ENCODE measurements around the gene AJUBA.
"Not testable (repeated sequence)": the region's sequence is repeated elsewhere in the genome, so short reads cannot be mapped to it uniquely, and the experiment has no call there.

Gene AJUBA

DNA sequence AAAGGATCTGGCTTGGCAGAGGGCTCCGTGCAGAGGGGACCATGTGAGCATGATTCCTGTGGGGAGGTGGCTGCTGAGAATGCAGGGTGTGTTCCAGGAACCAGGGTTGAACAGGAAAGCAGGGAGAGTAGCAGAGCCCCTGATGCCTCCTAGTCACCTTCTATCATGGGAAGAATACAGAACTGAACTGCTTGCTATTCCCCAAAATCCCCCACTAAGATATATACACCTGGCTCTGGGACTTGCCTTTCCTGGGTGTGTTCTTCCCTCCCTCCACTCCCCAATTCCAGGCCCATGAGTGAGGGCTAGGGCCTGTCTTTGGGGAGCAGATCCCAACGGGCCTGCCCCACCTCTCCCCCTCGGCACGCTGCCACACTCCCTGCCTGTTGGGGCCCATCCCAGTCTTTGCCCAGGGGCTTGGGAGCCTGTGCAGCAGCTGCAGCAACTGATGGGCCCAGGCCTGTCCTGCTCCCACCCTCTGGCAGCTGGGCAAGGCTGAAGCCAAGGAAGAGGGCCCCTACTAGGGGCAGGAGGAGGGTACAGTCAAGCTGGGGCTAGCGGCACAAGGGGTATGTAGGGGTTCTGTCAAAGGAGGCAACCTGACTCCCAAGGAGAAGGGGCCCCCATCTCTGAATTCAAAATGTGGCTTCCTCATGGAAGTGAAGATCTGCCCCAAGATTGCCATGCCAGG, 3.2 kb downstream of the AJUBA start:
- no peak for DNase-seq

DNA sequence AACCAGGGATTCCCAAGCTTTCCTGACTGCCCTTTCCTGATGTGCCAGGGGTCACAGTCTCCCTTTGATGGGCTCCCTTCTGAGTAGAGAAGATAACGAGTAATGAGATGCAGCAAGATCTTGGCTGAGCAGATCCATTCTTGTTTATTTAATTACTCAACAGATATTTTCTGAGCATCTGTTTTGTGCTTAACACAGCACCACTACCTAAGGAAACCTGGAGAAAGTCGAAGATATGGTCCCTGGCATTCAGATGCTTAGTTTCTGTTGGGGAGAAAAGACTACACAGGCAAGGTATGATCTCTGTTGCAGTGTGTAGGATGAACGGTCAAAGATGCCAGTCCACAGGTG, 3.9 kb downstream of the AJUBA start:
- DNase-seq, result no peak

DNA sequence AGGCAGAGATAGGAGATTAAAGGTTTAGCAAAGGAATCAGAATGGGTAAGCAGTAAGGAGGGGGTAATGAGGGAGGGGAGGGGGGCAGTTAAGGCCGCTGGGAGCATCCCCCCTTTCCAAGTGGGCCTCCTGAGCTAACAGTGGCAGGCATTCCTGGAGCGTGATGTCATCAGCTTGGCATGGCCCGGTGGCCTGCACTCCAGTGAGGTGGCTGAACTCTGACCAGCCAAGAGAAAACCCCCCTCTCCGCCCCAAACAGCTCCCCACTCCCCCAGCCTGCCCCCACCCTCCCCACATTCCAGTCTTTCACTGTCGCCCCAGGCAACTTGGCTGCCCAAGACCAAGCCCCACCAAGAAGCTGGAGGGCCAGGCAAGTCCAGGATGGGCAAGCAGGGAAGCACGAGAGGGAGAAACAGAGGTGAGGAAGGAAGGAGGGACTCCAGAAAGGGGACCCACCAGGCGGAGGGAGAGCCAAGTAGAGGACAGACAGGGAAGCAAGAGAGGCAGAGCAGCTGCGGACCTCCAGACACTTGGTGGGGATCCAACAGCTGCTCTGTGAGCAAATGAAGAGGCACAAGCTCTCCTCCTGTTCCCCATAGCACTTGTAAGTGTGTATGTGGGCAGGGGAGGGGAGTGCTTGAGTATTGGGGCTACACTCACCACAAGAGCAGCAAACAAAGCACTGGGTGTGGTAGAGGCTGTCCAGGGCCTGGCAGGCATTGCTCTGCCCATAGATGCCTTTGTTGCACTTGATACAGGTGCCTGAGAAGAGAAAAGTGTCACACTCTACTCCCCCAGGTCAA, 4.5 kb downstream of the AJUBA start:
- DNase-seq, result no peak

- DNase-seq, result peak; percentile 35
Observed at GRCh38 chr14:22977434-22977683, 5.0 kb downstream of the AJUBA start.

GRCh38 chr14:22976620-22977433, 5.5 kb downstream of the AJUBA start:
- peak; percentile 87 for DNase-seq

- DNase-seq, result peak; percentile 12
Observed at GRCh38 chr14:22974530-22975313, 7.6 kb downstream of the AJUBA start.

- DNase-seq, result peak; percentile 66
Observed at GRCh38 chr14:22973217-22974032, 8.9 kb downstream of the AJUBA start.

- DNase-seq, result no peak
Observed at GRCh38 chr14:22972313-22972930, 9.9 kb downstream of the AJUBA start.

GRCh38 chr14:22971152-22971551, 11.2 kb downstream of the AJUBA start:
- no peak for DNase-seq

DNA sequence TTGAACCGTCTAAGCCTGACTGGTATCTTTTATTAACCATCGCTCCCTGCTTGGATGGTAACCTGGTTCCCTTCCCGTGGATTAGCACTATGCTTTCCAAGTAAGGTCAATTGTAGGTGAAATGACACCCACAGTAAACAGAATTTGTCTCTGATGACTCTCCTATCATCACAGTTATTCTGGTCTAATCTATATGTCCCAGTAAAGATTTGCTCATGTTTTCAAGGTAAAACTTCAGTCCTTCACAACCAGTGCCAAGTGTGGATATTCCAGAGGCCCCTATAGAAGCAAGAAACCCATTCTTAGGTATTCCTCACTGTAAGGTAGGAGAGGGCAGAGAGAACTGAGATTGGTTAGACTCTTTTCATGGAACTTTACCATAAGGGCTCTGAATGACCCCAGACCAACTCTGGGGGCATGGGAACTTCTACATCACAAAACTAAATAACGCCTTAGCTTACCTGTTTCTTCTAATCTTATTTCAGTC, 15.5 kb downstream of the AJUBA start:
- DNase-seq, result no peak

DNA sequence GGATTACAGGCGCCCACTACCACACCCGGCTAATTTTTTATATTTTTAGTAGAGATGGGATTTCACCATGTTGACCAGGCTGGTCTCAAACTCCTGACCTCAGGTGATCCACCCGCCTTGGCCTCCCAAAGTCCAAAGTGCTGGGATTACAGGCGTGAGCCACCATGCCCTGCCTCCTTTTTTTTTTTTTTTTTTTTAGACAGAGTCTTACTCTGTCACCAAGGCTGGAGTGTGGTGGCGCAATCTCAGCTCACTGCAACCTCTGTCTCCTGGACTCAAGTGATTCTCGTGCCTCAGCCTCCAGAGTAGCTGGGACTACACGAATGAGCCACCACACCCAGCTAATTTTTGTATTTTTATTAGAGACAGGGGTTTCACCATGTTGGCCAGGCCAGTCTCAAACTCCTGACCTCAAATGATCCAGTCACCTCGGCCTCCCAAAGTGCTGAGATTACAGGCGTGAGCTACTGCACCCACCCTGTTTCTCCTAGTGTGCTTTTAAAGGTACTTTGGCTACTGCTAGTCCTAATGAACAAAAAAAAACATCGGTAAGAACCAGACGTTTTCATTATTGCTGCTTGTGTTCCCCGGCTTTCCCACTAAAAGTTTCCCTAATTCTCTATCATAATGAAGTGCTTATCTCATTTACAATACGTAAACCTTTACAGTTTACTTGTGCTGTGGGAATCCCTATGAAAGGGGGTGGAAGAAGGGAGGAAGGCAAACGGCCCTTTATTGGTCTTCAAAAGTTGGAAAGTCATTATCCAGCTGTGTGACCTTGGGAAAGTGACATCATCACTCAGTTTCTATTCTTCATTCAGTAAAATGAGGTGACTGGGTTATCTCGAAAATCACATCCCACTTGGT, 16.2 kb downstream of the AJUBA start:
- not testable (repeated sequence) for DNase-seq

GRCh38 chr14:22962061-22962676, 20.2 kb downstream of the AJUBA start:
- DNase-seq, result no peak

- no peak for DNase-seq
Observed at GRCh38 chr14:22955702-22956569, 26.4 kb downstream of the AJUBA start.

GRCh38 chr14:22952418-22952817, 29.9 kb downstream of the AJUBA start:
- DNase-seq, result no peak

- not testable (repeated sequence) for DNase-seq
Observed at GRCh38 chr14:22951795-22952194, 30.6 kb downstream of the AJUBA start.

- DNase-seq, result no peak
Observed at GRCh38 chr14:22945642-22946041, 36.7 kb downstream of the AJUBA start.

DNA sequence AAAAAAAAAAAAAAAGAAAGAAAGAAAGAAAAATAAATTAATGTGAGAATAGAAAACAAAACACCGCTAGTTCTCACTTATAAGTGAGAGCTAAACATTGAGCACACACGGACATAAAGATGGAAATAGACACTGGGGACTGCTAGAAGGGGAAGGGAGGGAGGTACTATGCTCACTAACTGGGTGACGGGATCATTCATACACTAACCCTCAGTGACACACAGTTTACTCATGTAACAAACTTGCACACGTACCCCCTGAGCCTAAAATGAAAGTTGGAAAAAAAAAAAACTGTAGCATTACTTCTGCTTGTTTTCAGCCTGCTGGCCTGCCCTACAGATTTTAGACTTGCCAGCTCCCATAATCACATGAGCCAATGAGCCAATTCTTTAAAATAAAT, 42.7 kb downstream of the AJUBA start:
- no peak for DNase-seq

DNA sequence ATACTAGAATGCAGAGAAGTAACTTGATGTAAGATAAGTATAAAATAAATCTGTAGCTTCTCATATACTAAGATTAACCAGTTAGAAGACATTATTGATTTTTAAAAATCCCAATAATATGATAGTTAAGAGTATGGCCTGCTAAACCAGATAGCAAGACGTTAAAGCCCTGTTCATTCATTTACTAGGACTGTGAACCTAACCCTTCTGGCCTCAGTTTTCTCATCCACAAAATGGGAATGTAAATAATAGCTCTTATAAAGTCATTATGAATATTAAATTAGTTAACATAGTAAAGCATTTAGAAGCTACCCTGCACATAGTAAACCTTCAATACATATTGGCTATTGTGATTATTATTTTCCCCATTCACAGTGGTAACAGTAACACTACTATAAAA, 47.2 kb downstream of the AJUBA start:
- DNase-seq, result no peak

GRCh38 chr14:22932146-22932545, 50.2 kb downstream of the AJUBA start:
- DNase-seq, result no peak

Data from NCI-H69 (cell line).